NCI-H2107 (cell line): Measurements from ENCODE around the gene PCLO.
"Not testable (repeated sequence)": the region's sequence is repeated elsewhere in the genome, so short reads cannot be mapped to it uniquely, and the experiment has no call there.

Experiments
- DNase-seq: peaks from one replicate; lab custom pipeline; 2025; lab: John Stamatoyannopoulos, UW

The PCLO gene

DNA sequence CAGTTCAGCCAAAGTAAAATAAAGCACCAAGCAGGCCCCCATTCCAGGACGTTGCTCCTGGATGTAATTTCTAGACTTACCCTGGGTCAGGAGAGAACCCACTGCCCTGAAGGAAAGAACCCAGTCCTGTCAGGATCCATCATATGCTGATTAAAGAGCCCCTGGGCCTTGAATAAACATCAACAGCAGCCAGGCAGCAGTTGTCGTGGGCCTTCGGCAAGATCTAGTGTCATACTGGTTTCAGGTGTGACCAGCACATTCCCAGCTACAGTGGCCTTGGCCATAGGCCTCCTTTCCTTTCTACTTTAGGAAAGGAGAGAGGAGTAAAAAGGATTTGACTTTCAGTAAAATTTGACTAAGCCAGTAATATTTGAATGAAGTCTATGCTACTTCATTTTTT is 430.0 kb downstream of the PCLO start:
- DNase-seq: no peak

GRCh38 chr7:82729172-82730030 is 433.3 kb downstream of the PCLO start:
- peak; percentile 15 for DNase-seq

GRCh38 chr7:82726038-82726800 is 436.5 kb downstream of the PCLO start:
- DNase-seq: no peak

DNA sequence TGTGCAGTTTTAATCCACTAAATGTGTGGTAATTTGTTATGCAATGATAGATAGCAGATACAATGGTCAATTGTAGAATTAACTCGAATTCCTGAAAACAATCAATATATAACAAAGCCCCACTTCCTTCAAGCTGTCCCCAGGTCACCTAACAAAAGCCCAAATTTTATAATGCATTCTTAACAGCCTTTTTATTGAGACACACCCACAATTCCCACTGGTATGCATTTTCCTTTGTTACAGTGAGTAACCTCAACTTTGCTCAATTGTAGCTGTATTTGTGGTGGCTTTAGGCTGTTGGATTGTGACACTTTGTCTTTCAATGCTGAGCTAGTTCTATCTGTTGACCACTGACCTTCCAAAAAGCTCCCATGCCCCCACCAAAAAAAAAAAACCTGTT is 439.3 kb downstream of the PCLO start:
- no peak for DNase-seq

- no peak for DNase-seq
Observed at GRCh38 chr7:82722946-82723345, 439.7 kb downstream of the PCLO start.

GRCh38 chr7:82715344-82715743 is 447.3 kb downstream of the PCLO start:
- no peak for DNase-seq

GRCh38 chr7:82714883-82715282 is 447.8 kb downstream of the PCLO start:
- no peak for DNase-seq

GRCh38 chr7:82713506-82713905 is 449.2 kb downstream of the PCLO start:
- no peak for DNase-seq

- DNase-seq: not testable (repeated sequence)
Observed at GRCh38 chr7:82706344-82706743, 456.3 kb downstream of the PCLO start.

DNA sequence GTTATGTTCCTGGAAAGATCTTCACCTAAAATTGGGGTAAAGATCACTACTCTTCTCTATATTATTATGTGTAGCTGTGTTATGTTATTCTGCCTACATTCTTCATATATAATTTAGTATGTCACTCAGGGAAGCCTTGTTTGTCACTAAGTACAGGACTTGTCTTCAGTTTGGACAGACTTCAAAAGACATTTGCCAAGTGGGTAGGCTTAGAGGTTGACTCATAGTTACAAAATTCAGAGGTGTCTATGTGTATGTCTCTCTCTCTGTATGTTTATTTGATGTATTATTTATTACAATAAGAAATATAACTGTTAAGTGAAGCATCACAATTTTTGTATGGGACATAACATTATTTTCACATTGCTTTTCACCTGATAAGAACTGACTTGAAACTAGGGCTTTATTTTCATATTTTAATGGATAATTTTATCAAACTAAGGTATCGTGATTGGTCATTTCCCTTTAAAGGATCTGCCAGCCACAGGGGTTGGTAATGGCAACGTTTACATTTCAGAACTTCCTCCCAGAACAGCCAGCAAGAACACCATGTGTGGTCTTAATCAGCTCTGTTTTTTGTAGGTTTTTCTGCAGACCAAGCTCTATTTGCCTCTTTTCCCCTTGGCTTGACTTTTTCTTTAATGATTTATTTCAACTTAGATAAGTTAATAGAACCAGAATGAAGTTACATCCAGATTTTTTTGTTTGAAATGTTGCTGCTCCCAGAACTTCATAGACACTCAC is 457.0 kb downstream of the PCLO start:
- no peak for DNase-seq

- DNase-seq: no peak
Observed at GRCh38 chr7:82704121-82704520, 458.6 kb downstream of the PCLO start.
